CD4-positive, alpha-beta T cell treated with Interleukin-4 for 4 hours (primary cell): ENCODE measurements around the gene PEX14.

Experiments used
- DNase-seq: peaks from one replicate; pipeline ENCODE4 v3.0.0-alpha.2; 2020

PEX14 gene

DNA sequence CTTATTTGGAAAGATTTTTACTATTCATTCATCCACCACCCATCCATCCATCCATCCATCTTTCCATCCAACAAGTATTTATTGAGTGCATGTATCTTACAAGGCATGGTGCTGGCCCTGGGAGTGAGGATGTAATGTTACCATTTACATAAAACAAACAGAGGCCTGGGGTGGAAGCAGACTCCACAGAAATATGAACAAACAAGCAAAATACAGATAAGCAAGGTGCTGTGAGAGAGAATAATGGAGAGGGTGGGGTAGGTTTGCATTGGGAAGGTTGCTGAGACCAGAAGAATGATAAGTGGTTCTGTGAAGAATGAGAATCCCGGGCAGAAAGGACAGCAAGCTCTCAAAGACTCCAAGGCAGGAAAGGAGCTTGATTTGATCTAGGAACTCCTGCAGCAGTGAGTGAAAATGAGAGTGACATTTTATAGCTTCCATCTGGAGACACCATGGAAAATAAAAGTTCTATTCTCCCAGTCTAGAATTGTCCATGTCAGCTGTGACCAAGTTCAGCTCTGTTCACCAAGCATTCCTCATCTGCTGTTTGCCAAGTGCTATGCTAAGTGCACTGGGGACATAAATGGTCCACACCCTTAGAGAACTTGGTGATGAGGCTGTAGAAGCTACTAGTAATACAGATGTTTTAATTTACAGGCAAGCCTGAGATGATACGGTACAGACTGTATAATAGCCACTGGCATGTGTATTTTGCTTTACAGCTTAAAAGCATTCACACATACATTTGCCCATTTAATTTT, 75.3 kb downstream of the PEX14 start:
- no peak for DNase-seq

GRCh38 chr1:10553118-10553517, 78.4 kb downstream of the PEX14 start:
- no peak for DNase-seq

DNA sequence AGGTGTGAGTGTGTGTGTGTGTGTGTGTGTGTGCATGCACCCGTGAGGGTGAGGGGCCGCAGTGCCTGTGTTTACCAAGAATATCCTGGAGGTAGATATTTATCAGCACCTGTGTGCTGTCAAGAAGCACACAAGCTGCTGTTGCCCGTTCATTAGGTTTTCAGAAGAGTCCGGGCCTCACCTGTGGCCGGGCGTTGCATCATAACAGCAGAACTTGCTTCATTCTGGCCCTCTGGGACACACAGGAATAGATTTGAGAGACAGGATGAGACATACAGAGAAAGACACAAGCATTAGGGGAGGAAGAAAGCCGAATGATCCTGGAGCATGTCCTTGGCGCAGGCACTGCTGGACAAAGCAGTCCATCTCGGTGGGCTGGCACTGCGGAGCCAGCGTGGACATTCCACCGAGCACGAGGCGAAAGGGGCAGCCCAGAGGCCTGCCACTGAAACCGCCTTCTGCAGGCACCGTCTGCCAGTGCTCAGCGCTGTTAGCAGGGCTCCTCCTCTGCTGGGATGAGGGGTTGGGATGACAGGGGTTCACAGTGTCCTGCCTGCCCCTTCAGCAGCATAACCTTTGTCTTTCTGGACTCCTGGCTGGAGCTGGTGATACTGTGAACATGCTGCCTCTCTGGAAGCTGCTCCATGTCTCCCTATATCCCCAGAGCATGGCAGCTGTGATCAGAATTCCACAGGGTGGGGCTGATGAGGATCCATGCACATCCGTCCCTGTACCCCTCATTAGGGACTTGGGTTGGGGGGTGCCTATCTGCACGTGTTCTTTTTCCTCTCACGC, 81.1 kb downstream of the PEX14 start:
- DNase-seq = no peak

DNA sequence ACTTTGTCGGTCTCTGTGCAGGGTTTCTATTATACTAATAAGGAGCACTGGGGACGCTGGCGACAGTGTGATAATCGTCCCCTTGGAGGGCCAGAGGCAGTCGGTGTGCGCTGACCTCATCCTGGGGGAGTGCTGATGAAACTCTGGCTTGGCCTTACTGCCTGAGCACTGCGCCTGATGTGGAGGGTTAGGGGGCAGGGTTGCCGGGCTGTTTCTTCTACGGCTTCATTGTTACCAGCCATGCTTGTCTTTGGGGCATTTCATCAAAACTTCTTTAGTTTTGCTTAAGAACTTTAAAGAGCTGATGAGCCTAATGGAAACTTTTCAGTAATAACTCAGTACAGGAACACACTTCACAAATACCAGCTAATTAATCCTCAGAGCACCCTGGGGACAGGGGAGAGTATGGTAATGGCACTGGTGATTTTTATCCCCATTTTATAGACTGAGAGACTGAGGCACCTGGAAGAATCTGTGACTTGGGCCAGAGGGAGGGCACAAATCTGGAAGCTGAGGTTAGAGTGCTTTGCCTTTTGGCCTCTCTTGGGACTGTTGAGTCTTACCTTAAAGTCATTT, 81.8 kb downstream of the PEX14 start:
- no peak for DNase-seq

GRCh38 chr1:10557714-10558113, 83.0 kb downstream of the PEX14 start:
- DNase-seq = no peak

DNA sequence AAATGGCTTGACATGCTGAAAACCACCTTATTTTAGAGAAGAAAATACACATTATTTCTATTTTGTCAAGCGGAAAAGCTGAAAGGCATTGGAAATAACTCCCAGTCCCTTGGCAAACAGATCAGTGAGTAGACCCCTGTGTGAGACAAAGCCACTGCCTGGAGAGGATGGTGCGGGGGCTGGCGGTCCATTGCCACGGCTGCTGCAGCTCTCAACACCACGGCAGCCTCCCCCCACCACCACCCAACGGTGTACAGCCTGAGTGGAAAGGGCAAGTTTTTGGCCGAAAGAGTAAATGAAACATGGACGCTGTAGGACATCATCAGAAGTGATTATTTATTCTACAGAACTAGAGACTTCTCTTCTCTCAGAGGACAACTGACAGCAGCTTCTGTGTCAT, 84.6 kb downstream of the PEX14 start:
- DNase-seq = no peak

DNA sequence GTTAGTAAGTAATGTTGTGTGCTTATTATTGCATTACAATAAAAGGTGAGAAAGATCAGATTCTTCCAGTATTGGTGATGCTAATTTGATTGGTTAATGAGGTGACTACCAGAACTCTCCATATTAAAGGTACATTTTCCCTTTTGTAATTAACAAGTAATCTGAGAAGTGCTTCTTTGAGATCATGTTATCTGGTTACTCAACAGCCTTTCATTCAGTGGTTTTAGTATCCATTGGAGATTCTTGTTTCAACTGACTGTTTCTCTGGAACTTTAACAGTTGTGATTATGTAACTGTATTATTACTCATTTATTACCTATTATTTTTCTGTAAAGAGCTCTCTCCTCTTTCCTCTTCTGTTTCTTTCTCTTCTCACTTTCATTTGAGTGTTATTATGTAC, 86.7 kb downstream of the PEX14 start:
- no peak for DNase-seq

DNA sequence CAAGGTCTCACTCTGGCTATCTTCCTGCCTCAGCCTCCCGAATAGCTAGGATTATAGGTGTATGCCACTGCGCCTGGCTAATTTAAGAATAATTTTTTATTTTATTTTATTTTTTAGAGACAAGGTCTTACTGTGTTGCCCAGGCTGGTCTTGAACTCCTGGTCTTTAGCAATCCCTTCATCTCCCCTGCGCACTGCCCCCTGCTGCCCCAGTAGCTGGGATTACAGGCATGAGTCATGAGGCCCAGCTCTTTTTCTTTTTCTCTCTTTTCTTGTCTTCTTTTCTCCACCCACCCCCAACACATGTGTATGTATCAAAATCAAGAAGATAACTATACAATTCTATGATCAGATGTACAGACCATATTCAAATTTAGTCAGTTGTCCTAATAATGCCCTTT, 87.2 kb downstream of the PEX14 start:
- no peak for DNase-seq

GRCh38 chr1:10564063-10564462, 89.3 kb downstream of the PEX14 start:
- DNase-seq = no peak

- DNase-seq = no peak
These were observed 94.8 kb downstream of the PEX14 start for GRCh38 chr1:10569531-10569930.

- DNase-seq = no peak
These were observed 100.9 kb downstream of the PEX14 start for GRCh38 chr1:10575616-10576015.

DNA sequence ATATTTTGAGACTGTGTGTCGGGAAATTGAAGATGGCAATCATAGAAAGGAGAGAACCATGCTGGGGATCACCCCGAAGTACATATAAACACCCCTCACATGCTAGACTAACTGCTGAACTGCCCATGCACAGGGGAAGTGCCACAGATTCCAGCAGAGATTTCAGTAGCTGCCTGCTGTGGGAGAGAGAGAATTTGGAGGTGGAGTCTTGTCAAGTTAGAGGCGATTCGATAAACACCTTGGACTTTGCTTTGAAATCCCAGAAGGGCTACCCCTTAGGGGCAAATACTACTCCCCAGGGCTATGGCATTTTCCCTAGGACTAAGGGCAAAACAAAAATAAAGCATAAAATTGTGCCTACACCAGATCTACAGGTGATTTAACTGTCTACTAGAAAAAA, 103.3 kb downstream of the PEX14 start:
- no peak for DNase-seq

- no peak for DNase-seq
These were observed 108.9 kb downstream of the PEX14 start for GRCh38 chr1:10583641-10584040.

GRCh38 chr1:10585242-10585641, 110.5 kb downstream of the PEX14 start:
- no peak for DNase-seq

GRCh38 chr1:10586125-10586524, 111.4 kb downstream of the PEX14 start:
- DNase-seq = no peak

DNA sequence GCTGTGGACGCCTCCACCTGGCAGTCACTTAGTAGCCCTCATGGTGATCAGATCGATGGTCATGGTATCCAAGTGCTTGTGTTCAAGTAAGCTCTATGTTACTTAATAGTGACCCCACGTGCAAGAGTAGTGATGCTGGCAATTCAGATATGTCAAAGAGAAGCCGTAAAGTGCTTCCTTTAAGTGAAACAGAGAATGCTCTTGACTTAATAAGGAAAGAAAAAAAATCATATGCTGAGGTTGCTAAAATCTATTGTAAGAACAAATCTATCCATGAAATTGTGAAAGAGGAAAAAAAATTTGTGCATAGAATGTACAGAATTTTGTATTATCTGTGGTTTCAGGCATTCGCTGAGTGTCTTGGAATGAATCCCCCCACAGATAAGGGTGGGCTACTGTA, 113.9 kb downstream of the PEX14 start:
- no peak for DNase-seq

- DNase-seq = no peak
These were observed 114.3 kb downstream of the PEX14 start for GRCh38 chr1:10589074-10589473.

GRCh38 chr1:10591010-10591409, 116.3 kb downstream of the PEX14 start:
- DNase-seq = no peak

DNA sequence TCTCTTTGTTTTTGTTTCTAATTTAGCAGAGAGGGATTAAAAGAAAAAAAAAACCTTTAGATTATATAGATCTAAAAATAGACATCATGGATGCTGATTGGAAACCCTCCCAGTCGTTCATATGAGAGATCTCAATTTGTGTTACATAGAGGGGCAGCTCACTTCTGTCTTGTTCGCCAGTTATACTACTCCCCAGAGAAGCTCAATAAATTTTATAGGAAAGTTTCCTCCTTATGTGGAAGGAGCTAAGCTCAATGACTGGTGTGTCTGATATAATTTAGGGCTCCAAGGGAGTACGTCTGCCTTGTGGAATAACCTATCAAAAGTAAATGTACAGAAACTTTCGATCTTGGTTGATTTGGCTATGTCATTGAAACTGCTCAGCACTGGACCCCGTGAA, 117.6 kb downstream of the PEX14 start:
- DNase-seq = no peak

DNA sequence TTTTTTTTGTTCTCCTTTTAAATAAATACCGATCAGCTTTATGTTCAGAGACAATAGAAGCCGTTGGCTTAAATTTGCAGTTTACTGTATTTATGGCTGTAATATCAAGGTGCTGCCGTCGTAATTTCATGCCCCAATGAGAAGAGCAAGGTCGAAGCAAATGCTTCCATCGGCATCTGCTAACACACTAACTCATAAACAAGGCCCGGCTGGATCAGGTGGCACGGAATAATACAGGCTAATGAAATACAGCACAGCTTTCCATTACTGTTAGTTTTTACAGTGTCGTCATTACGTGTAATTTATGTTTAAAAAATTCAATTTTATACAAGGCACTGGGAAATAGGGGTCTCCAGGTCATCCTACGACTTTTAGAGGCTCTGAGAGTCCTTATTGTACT, 119.0 kb downstream of the PEX14 start:
- DNase-seq = no peak

- no peak for DNase-seq
These were observed 120.0 kb downstream of the PEX14 start for GRCh38 chr1:10594595-10595223.

- no peak for DNase-seq
These were observed 122.0 kb downstream of the PEX14 start for GRCh38 chr1:10596780-10597179.

GRCh38 chr1:10597492-10598388, 123.0 kb downstream of the PEX14 start:
- no peak for DNase-seq
